H9 (cell line): Measurements from ENCODE around the gene IER5L. TPM values are rescaled to one million over a fixed set of nuclear protein-coding genes. Genes with fewer than 3 reads are reported as not detected.

Experiments used
- DNase-seq: peaks from one replicate; pipeline ENCODE4 v3.0.0-alpha.2; 2017
- H2AFZ ChIP-seq: one replicate; pipeline ENCODE4 v1.6.1; 2013; ENCODE audit warnings: mild to moderate bottlenecking, low read length, control low read depth, moderate library complexity
- H2AK5ac ChIP-seq: 2 replicates; pipeline ENCODE4 v1.6.1; 2013; ENCODE audit warnings: low read length, control low read depth, mixed read lengths; ENCODE audit not compliant: insufficient read length
- H2BK120ac ChIP-seq: one replicate; pipeline ENCODE4 v1.6.1; 2013; ENCODE audit warnings: low read depth, mild to moderate bottlenecking, low read length, control low read depth, inconsistent platforms; ENCODE audit not compliant: poor library complexity, severe bottlenecking
- H2BK12ac ChIP-seq: 2 replicates; pipeline ENCODE4 v1.6.1; 2013; ENCODE audit warnings: low read length, control low read depth, mixed read lengths, low read depth; ENCODE audit not compliant: insufficient read length
- H2BK15ac ChIP-seq: 2 replicates; pipeline ENCODE4 v1.6.1; 2013; ENCODE audit warnings: low read depth, low read length, control low read depth
- H2BK20ac ChIP-seq: one replicate; pipeline ENCODE4 v1.6.1; 2013; ENCODE audit warnings: low read depth, mild to moderate bottlenecking, low read length, control low read depth, inconsistent platforms; ENCODE audit not compliant: poor library complexity, severe bottlenecking
- H2BK5ac ChIP-seq: 2 replicates; pipeline ENCODE4 v1.6.1; 2013; ENCODE audit warnings: low read length, control low read depth, mixed read lengths; ENCODE audit not compliant: insufficient read length
- H3K14ac ChIP-seq: 2 replicates; pipeline ENCODE4 v1.6.1; 2013; ENCODE audit warnings: low read length, control low read depth; ENCODE audit not compliant: insufficient read depth
- H3K18ac ChIP-seq: 2 replicates; pipeline ENCODE4 v1.6.1; 2013; ENCODE audit warnings: low read depth, mild to moderate bottlenecking, mixed read lengths, low read length, control low read depth; ENCODE audit not compliant: insufficient read length
- H3K23ac ChIP-seq: 2 replicates; pipeline ENCODE4 v1.6.1; 2013; ENCODE audit warnings: low read length, control low read depth, mixed read lengths, low read depth; ENCODE audit not compliant: insufficient read length
- H3K23me2 ChIP-seq: 2 replicates; pipeline ENCODE4 v1.6.1; 2013; ENCODE audit warnings: low read depth, mild to moderate bottlenecking, mixed read lengths, low read length, control low read depth; ENCODE audit not compliant: insufficient read length, poor library complexity, severe bottlenecking
- H3K27ac ChIP-seq: 2 replicates; pipeline ENCODE4 v1.5.1; 2013; ENCODE audit warnings: low read length, control low read depth, mixed read lengths, low read depth; ENCODE audit not compliant: insufficient read length
- H3K27me3 ChIP-seq: 2 replicates; pipeline ENCODE4 v1.6.1; 2013; ENCODE audit warnings: low read length, control low read depth, inconsistent platforms; ENCODE audit not compliant: insufficient read depth
- H3K4ac ChIP-seq: 2 replicates; pipeline ENCODE4 v1.6.1; 2013; ENCODE audit warnings: low read depth, mild to moderate bottlenecking, control low read depth, inconsistent platforms, low read length, moderate library complexity
- H3K4me1 ChIP-seq: 2 replicates; pipeline ENCODE4 v1.6.1; 2013; ENCODE audit warnings: low read length, control low read depth, inconsistent platforms; ENCODE audit not compliant: insufficient read depth
- H3K4me2 ChIP-seq: 2 replicates; pipeline ENCODE4 v1.6.1; 2013; ENCODE audit warnings: low read length, control low read depth, mixed read lengths; ENCODE audit not compliant: insufficient read length, insufficient read depth
- H3K56ac ChIP-seq: 2 replicates; pipeline ENCODE4 v1.6.1; 2013; ENCODE audit warnings: low read depth, mild to moderate bottlenecking, mixed read lengths, low read length, control low read depth; ENCODE audit not compliant: insufficient read length
- H3K79me1 ChIP-seq: 2 replicates; pipeline ENCODE4 v1.6.1; 2013; ENCODE audit warnings: low read depth, mild to moderate bottlenecking, moderate library complexity, low read length, control low read depth, inconsistent platforms; ENCODE audit not compliant: insufficient read depth, poor library complexity, severe bottlenecking
- H3K79me2 ChIP-seq: 2 replicates; pipeline ENCODE4 v1.6.1; 2013; ENCODE audit warnings: low read length, control low read depth, inconsistent platforms; ENCODE audit not compliant: insufficient read depth
- H3K9ac ChIP-seq: 2 replicates; pipeline ENCODE4 v1.6.1; 2013; ENCODE audit warnings: low read length, control low read depth, mixed read lengths; ENCODE audit not compliant: insufficient read length; ENCODE audit errors: extremely low read depth
- H3K9me3 ChIP-seq: one replicate; pipeline ENCODE4 v1.6.1; 2013; ENCODE audit warnings: low read depth, low read length, inconsistent platforms; ENCODE audit not compliant: control insufficient read depth
- H3T11ph ChIP-seq: one replicate; pipeline ENCODE4 v1.6.1; 2013; ENCODE audit warnings: mild to moderate bottlenecking, low read length, control low read depth, inconsistent platforms
- H4K20me1 ChIP-seq: one replicate; pipeline ENCODE4 v1.6.1; 2013; ENCODE audit not compliant: control insufficient read depth, insufficient read length, insufficient read depth
- H4K5ac ChIP-seq: 2 replicates; pipeline ENCODE4 v1.6.1; 2013; ENCODE audit warnings: low read depth, mild to moderate bottlenecking, mixed read lengths, low read length, control low read depth; ENCODE audit not compliant: insufficient read length
- H4K8ac ChIP-seq: replicated peaks from 2 replicates; pipeline ENCODE4 v1.6.1; 2013; ENCODE audit warnings: low read length, control low read depth, mixed read lengths, low read depth; ENCODE audit not compliant: insufficient read length
- H4K91ac ChIP-seq: 2 replicates; pipeline ENCODE4 v1.6.1; 2013; ENCODE audit warnings: low read depth, mild to moderate bottlenecking, moderate library complexity, mixed read lengths, low read length, control low read depth; ENCODE audit not compliant: insufficient read length
- H3K27ac Mint-ChIP-seq, 3 experiments: 2 replicates in 2 of 3; 3 replicates in 1 of 3; pipeline ENCODE4 v1.8.0; 2020 to 2021; ENCODE audit warnings: mixed read lengths in 3 of 3, mild to moderate bottlenecking in 1 of 3, moderate library complexity in 1 of 3
- H3K27me3 Mint-ChIP-seq: 2 replicates; pipeline ENCODE4 v1.8.0; 2021; ENCODE audit warnings: low read depth, mild to moderate bottlenecking, moderate library complexity, mixed read lengths
- H3K36me3 Mint-ChIP-seq, 3 experiments: 2 replicates in 2 of 3; 3 replicates in 1 of 3; pipeline ENCODE4 v1.8.0; 2020 to 2021; ENCODE audit warnings: low read depth in 3 of 3, mixed read lengths in 3 of 3; ENCODE audit not compliant: insufficient read depth in 1 of 3
- H3K4me1 Mint-ChIP-seq, 2 experiments: 2 replicates each; pipeline ENCODE4 v1.8.0; 2020; ENCODE audit warnings: mixed read lengths in 2 of 2
- H3K4me3 Mint-ChIP-seq, 2 experiments: 2 replicates in 1 of 2; 3 replicates in 1 of 2; pipeline ENCODE4 v1.8.0; 2020 to 2021; ENCODE audit warnings: mild to moderate bottlenecking in 2 of 2, mixed read lengths in 2 of 2, moderate library complexity in 1 of 2
- H3K9me3 Mint-ChIP-seq, 2 experiments: 2 replicates in 1 of 2; 3 replicates in 1 of 2; pipeline ENCODE4 v1.8.0; 2020; ENCODE audit warnings: mild to moderate bottlenecking in 2 of 2, mixed read lengths in 2 of 2, moderate library complexity in 1 of 2
- CTCF ChIP-seq: fragments of 200-600 bp; sonication (generic); conservative IDR thresholded peaks from 3 replicates; pipeline ENCODE4 v1.8.0; 2021; ENCODE audit warnings: antibody characterized with exemption, mild to moderate bottlenecking
- WGBS: extraction: QIAGEN DNeasy Blood & Tissue Kit; methylation state at CpG from one replicate; pipeline ENCODE4 v1.1.7; 2013; ENCODE audit warnings: missing lambda C conversion rate, low lambda C conversion rate, mixed read lengths; ENCODE audit not compliant: insufficient read length; ENCODE audit errors: extremely low coverage; 5-methylcytosine and 5-hydroxymethylcytosine counted together
- total RNA-seq: library from RNA; stranded (reverse); gene quantifications from 2 replicates; pipeline ENCODE4 v1.2.1, GENCODE V29; 2021

Gene IER5L
- total RNA-seq, 1 experiment from 2014 or later, result 1.0 TPM

- no peak overlapping the region for H3K9ac ChIP-seq
- H3K4me1 Mint-ChIP-seq, result peaks cover 57 to 74% of the 10 kb centered on the region in 2 experiments
- H2AFZ ChIP-seq, result no peak overlapping the region
- H3K4me1 ChIP-seq, result peaks cover 14% of the 10 kb centered on the region; the same call in 1 of the 2 replicates
- peak; percentile 98 for TF ChIP-seq CTCF
- no peaks in the 10 kb centered on the region for H3K27me3 ChIP-seq
- H3K36me3 Mint-ChIP-seq, result peaks cover 13 to 39% (median 26%) of the 10 kb centered on the region in 3 experiments; a peak in 6 of 7 replicates
- H3K9me3 Mint-ChIP-seq, result no peaks in the 10 kb centered on the region; a peak in 1 of 5 replicates
- H2BK15ac ChIP-seq, result no peak overlapping the region
- H3T11ph ChIP-seq, result no peak overlapping the region
- H3K4ac ChIP-seq, result no peak overlapping the region; the same call in 1 of the 2 replicates
- H3K14ac ChIP-seq, result no peak overlapping the region
- H3K27ac ChIP-seq, result no peak overlapping the region
- H4K8ac ChIP-seq, result no peak overlapping the region
- H2BK5ac ChIP-seq, result no peak overlapping the region
- WGBS, result no CpG with 5 or more reads among the region's 14 CpGs
- H2BK12ac ChIP-seq, result no peak overlapping the region
- peaks cover 1% of the 10 kb centered on the region; the same call in 1 of the 2 replicates for H3K27me3 Mint-ChIP-seq
- no peak overlapping the region for H2AK5ac ChIP-seq
- peak overlapping the region in 1 of 2 experiments; percentile 65; a peak in 3 of 5 replicates for H3K4me3 Mint-ChIP-seq
- H3K27ac Mint-ChIP-seq, result peak overlapping the region; percentile 69 to 92 (median 90); a peak in 6 of 7 replicates
- no peaks in the 10 kb centered on the region for H3K79me1 ChIP-seq
- H2BK20ac ChIP-seq, result no peak overlapping the region
- no peak overlapping the region for H4K91ac ChIP-seq
- no peaks in the 10 kb centered on the region for H3K9me3 ChIP-seq
- H3K18ac ChIP-seq, result peak overlapping the region; percentile 17
- peak overlapping the region; percentile 24 for H2BK120ac ChIP-seq
- H3K56ac ChIP-seq, result no peak overlapping the region
- H4K5ac ChIP-seq, result no peak overlapping the region
- peaks cover 5% of the 10 kb centered on the region for H3K23me2 ChIP-seq
- peak; percentile 89 for DNase-seq
- no peak overlapping the region for H3K23ac ChIP-seq
- no peaks in the 10 kb centered on the region for H3K79me2 ChIP-seq
- no peak overlapping the region for H3K4me2 ChIP-seq
- H4K20me1 ChIP-seq, result no peaks in the 10 kb centered on the region
Observed at GRCh38 chr9:129143031-129143927, 34.8 kb downstream of the IER5L start.
